ENCODE data around the gene FOXS1.
A peak's percentile ranks its signal among the peaks of the same experiment; 100 is the strongest.

DNA sequence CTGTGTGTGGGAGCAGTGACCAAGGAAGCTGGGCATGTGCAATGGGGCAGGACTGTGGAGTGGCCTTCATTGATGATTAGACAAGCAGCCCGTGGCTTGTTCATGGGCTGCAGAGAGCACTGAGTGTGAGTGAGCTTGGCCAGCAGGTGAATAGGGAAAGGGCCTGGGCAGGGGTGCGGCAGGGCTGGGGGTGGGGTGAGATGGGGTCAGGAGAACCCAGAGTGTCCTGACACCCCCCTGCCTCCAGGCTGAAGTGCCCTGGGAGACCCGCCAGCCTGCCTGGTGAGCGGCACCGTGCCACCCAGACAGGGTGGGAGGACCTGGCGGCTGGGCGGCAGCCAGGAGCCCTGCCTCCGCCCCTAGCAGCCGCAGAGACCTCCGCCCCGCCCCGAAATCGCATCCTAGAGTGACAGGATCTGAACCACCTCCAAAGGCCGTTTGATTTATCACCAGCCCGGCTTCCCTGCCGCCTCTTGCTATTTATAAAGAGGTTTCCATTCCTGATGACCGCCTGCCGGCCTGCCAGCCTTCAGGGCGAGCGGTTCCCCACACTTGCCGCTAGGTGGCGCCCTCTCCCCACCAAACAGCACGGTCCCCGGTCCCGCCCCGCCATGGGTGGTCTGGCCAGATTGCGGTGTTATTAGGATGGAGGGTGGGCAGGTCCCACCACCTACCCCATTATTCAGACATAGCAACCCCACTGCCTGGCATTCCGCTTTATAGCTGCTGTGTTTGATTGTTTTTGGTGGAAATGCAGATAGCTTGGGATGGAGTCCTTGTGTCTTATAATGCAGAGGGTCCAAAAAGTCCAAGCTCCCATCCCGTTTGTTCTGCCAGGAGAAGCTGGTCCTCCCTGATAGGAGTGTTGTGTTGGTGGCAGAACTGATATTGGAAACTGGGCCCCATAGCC is 22.7 kb downstream of the FOXS1 start:
- TF ChIP-seq, protein P1, sequence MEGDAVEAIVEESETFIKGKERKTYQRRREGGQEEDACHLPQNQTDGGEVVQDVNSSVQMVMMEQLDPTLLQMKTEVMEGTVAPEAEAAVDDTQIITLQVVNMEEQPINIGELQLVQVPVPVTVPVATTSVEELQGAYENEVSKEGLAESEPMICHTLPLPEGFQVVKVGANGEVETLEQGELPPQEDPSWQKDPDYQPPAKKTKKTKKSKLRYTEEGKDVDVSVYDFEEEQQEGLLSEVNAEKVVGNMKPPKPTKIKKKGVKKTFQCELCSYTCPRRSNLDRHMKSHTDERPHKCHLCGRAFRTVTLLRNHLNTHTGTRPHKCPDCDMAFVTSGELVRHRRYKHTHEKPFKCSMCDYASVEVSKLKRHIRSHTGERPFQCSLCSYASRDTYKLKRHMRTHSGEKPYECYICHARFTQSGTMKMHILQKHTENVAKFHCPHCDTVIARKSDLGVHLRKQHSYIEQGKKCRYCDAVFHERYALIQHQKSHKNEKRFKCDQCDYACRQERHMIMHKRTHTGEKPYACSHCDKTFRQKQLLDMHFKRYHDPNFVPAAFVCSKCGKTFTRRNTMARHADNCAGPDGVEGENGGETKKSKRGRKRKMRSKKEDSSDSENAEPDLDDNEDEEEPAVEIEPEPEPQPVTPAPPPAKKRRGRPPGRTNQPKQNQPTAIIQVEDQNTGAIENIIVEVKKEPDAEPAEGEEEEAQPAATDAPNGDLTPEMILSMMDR (IDR thresholded peaks at IDR 0.05; ENCODE audit: insufficient read depth, low read length): peak; percentile 71
- TF ChIP-seq POLR2AphosphoS5 (IDR thresholded peaks at IDR 0.05; ENCODE audit: low read depth) (no peak), REST (IDR thresholded peaks at IDR 0.05; ENCODE audit: insufficient replicate concordance, low read depth) (no peak), GABPA (IDR thresholded peaks at IDR 0.05; ENCODE audit: low read depth) (no peak)
